Measurements from ENCODE around the gene ITGB2.

ITGB2 gene

DNA sequence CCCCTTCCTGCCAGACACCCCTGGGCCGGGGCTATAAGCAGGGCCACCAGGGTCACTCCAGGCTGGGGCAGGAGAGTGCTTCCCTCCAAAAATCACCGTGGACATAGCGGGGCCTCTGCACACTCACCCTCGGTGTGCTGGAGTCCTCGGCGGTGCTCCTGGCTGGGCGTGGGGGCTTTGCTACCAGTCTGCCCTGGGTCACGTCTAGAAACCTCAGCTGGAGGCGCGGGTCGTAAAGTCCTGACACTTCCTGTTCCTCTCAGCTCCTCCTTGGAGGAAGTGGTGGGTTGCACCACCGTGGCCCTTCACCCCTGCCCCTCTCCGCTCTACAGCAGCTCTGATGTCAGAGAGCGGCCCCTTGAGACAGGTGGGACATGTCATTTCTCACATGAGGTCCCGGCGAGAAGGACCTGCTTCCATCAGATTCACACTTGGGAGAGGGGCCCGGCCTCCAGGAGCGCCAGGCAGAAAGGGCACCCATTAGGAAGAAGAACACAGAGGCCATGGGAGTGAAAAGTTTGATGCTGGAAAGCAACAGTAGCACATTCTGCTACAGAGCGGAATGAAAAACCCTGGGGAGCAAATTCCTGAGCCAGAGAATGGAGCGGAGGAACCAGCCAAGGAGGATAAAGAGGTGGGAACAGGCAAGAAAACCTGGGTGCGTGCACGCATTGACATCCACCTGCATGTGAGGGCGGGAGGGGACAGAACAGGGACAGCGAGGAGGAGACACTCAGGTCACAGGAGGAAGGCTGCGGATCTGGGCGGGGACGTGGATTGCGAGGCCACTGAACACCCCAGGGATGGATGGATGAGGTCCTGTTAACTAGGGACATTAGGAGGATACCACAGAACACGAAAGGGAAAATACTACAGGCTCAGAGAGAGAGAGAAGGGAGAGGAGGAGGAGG lies at the start of gene ITGB2:
Gene ITGB2, minus strand, starts transcription at position 206 of the 911 bp plus-strand sequence. CDS start 10,117 bp downstream, outside the sequence.
- DNase-seq = no peak

DNA sequence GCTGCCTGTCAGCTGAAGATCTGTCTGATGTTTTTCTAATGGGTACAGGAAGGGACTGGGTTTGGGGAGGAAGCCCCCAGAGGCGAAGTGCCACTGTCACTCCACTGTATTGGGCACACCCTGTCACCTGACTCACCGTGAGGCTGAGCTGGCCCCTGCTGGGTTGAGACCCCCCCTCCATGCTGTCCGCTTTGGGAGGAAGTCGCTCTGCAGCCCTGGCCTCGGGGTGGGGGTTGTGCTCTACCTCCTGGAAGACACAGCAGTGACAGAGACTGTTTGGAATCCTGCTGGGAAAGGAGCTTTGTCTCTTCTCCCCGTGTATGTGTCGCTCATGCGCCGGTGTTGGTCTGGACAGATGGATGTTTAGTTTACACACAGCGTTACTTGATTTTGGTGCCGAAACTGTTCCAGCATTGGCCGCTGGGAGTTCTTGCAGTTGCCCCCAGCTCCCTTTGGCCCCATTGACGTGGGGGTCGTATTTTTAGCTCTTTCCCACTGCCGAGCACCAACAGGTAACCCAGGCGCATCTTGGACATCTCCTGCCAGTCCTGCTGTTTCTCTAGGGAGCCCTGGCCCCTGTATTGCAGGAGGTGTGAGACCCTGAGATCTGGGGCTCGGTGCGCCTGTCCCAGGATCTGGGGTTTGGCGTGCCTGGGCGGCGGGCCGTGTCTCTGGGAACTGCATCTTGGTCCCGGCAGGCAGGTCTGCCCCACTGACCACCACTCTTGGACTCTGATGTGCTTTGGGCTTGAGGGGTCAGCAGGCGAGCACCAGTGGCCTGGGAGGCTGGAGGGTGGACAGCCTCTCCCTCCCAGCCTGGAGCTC lies 49.4 kb upstream of the ITGB2 start:
- DNase-seq = no peak

DNA sequence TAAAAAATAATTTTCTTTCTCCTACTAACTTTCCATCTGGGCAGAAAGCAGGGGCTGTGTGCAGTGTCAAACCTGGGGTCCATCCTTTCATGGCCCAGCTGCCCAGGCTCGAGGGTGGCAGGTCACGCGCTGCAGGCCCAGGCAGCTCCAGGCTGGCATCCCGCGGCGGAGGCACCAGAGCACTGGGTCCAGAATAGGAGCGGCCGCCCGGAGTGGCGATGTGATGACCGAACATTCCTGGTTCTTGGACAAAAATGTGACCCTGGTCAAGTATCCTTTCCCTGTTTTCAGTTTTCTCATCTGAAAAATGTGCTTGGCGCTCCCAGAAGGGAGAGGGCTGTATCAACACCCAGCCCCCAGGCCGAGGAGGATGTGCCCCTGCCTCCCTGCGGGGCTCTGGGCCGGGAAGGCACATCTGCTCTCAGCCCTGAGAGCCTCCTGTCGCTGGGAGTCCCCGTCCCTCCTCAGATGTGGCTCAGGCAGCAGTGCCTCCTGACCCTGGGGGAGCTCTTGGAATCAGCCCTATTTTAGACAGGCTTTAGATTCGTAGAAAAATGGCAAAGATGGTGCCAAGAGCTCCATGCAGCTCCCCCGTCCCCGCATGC lies 48.5 kb upstream of the ITGB2 start:
- no peak for DNase-seq

DNA sequence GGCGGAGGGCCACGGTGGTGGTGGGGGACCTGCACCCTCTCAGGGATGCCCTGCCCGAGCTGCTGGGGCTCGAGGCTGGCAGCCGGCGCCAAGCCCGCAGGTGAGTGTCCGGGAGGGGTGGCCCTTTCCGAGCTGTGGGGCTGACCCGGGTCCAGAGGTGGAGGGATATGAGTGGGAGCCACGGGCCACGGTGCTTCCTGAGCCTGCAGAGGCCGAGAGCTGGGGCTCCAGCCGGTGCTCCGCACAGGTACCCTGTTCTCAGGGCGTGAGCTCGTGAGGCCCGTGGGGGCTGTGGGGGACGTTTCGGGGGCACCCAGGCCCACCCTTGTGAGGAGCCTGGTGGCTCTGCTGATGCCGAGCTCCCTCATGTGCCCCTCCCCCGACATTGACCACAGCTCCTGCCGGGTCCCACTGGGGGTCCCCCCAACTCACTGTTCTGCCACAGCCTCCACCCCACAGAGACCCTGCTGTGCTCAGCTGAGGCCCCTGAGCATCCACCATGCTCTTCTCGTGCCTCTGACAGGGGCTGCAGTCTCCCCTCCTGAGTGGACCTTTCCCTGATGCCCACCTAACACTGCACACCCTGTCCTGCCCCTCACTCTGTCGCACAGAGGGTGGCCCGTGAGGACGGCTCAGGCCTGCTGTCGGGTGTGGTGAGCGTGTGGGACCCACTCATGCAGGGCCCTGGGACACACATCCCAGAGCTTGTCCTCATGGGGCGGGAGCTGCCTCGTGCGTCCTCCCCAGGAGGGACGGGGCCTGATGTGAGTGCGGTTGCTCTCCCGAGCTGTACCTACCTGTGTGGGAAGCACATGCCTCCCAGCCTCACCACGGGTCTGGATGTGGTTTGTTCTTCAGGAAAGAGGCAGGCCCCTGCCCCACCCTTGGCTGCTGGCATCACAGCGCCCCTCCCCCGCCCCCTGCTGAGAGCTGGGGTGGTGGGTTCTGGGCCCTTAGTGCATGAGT lies 46.7 kb upstream of the ITGB2 start:
- no peak for DNase-seq

DNA sequence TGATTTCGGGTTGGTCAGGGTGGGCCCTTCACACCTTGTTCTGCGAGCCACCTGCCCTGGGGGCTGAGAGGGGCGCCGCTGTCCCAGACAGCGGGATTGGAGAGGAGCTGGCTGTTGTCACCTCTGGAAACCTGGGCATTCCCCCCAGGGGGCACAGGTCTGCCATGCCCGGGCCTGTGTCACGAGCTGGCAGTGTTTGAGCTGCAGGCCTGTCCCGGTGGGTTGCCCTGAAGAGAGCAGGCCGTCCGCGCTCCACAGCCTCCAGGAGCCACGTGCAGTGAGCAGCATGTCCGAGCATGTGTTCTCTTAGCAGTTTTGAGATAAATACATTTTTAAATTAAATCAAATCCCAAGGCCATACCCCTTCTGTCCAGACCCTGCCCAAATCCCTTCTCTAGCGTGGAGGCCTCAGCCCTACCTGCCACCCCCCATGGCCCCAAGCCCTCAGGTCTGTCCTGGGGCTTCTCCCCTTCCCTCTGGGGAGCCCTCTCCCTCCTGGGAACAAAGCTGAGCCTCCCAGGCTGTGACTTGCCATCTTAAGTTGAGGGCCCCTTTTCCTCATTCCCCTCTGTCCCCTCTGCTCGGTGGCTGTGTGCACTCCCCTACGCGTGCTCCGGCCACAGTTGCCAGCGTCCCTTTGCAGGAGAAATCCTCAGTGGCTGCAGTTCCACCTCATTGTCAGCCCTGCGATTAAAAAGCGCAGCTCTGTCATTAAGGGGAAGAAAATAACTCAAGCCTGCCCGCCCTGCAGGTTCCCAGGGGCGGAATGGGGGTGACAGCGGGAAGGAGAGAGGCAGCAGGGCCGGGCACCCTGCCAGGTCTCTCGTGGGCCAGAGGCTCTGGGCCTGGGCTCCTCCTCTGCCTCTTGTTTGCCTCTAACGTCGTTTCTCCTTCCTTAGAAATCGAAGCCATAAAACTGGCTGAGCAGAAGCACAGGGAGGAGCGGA lies 45.7 kb upstream of the ITGB2 start:
- no peak for DNase-seq

DNA sequence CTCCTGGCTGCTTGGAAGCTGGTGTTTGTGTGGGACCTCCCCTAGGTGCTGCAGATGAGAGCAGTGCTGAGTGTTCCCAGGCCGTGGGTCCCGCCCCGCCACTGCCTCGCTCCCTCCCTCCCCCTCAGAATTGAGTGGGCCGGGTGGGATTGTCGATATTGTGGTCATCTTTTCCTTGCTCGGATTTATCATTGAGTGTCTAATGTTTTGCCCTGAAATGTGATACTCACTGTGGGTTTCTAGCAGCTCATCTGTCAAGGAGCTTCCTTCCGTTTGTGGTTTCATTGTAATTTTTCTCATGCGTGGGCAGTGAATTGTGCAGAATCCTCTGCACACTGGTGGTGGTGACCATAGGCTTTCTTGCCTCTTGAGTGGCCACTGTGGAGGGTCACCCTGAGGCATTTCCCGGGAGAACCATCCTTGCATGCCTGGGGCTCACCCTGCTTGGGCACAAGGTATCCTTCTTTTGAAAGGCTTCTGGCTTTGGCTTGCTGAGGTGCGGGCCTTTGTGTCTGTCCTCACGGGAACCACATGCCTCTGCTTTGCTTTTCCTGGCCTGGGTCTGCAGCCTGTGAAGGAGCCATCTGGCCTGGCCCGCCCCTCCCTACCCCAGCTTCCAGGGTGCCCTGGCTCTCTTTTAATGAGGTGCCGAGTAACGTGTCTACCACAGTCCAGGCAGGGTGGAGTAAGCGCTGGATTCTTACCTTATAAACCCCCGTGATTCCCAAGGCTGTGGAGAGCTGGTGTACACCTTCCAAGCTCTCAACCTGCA lies 44.7 kb upstream of the ITGB2 start:
- no peak for DNase-seq

DNA sequence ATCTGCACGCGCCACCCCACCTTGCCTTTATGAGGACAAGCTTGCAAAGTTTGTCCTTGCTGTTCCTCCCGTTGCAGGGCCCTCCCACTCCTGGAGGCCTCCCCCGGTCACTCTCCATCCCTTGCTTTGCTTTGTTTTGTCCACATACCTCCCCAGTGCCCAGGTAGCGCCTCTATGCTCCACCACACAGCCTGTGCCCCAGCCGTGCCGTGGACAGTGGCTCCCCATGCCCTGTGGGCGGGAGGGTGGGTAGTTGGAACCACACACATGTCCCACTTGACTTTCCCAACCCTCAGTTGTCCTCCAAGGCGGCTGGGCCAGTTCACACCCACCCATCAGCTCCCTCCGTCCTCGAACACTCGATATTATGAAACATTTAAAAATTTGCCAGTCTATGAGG lies 43.7 kb upstream of the ITGB2 start:
- no peak for DNase-seq

DNA sequence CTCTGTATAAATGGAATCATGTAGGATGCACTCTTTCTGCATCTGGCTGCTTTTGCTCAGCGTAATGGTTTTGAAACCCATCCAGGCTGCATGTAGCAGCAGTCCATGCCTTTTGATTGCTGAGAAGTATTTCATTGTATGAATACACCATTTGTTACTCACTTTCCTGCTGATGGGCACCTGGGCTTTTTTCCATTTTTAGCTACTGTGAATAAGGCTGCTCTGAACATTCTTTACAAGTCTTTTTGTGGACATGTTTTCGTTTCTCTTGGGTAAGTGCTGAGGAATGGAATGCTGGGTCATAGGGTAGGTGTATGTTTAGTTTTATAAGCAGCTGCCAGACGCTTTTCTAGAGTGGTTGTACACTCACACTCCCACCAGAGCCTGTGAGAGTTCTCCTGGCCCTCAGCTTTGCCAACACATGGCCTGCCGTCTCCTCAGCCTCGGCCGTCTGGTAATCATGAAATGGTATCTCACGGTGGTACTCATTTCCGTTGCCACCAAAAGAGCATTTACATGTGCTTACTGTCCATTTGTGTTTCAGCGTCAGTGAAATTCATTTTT lies 41.8 kb upstream of the ITGB2 start:
- DNase-seq = no peak

DNA sequence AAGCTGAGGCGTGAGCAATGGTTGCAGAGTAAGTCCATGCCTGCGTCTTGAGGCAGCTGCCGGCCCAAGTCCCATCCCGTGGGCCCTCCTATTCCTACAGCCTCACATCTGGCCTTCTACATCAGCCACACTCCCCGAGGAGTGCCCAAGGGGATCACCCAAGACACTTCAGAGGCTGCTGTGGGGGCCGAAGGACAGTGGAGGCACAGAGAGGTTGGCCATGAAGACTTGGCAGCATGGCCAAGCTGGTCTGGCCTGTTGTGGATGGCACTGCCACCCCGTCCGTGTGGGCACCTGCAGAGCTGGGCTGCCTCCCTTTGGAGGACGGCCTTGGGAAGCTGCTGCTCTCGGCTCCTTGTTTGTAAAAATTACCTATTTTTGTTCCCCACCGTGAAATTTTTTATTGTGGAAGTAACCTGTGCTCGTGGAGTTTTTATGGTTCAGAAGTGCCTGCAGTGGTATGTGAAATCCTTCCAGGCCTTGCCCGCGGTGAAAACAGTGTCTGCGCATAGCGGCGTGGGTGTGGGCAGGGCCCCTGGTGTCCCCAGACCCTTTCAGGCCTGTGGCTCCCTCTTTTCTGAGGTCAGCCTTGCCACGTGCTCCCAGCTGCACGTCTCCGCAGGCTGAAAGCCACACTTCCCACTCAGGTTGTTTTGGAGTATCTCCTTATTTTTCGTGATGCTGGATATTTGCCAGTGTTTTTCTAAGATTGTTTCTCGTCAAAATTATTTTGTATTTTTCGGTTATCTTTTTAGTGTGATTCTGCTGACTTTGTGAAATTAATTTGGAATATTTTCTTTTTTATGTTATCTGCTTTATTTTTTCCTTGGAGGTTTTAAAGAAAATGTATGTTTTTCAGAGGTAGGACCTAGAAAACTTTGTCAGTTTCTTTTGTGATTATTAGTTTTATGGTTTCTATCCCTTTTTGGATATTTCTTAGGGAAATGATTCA lies 39.7 kb upstream of the ITGB2 start:
- no peak for DNase-seq

DNA sequence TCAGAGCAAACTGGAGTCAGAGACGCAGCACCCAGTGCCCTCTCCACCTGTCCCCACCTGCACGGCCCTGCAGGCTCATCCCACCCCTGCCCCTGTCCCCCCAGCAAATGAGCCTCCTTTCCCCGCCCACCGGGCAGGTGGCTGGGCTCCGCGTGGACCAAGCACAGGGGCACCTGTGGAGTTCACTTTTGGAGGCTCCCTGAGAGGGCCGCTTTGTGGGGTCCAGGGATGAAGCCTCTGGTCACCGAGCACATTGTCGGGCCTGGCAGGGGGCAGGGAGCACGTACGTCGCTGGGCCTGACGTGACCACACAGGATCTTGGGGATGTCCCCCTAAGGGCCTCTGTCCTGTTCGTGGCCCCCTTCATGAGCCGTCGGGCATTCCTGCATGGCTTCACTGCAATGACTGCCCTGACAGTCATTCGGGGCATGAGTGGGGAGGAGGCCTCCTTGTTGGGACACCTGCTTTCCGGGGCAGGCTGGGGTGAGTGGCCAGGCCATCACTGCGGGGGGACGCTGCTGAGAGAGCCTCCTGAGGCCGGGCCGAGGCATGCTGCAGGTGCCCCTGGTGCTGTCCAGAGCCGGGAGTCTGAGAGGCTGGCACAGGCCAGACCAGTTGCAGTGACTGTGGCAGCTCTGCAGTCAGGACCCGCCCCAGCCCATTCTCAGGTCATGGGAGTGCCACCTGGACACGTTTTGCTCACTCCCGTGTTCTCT lies 38.8 kb upstream of the ITGB2 start:
- no peak for DNase-seq

DNA sequence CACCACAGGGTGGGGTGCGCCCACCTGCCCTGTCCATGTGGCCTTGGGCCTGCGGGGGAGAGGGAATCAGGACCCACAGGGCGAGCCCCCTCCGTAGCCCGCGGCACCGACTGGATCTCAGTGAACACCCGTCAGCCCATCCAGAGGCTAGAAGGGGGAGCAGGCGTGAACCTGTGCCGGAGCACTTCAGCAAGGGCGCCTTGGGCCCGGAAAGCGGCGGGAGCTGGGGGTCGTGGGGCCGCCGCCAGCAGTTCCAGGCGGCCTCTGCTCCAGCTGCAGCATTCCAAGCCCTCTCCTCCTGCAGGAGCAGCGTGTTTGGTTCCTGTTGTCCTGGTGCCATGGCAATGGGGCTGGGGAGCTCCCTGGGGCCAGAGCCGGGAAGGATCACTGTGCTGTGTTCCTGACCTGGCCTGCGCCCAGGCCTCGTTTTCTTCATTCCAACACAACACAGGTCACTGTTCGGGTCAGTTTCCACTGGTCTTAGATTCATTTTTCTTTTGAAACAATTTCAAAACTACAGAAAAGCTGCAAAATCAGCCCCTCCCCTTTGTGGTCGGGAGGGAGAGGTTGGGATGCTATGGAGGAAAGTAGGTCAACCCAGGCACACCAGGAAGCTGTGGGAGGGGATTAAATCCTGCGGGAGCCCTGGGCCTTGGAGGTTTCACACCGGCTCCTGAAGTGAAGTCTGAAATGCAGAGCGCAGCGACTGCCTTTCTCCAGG lies 37.9 kb upstream of the ITGB2 start:
- no peak for DNase-seq

DNA sequence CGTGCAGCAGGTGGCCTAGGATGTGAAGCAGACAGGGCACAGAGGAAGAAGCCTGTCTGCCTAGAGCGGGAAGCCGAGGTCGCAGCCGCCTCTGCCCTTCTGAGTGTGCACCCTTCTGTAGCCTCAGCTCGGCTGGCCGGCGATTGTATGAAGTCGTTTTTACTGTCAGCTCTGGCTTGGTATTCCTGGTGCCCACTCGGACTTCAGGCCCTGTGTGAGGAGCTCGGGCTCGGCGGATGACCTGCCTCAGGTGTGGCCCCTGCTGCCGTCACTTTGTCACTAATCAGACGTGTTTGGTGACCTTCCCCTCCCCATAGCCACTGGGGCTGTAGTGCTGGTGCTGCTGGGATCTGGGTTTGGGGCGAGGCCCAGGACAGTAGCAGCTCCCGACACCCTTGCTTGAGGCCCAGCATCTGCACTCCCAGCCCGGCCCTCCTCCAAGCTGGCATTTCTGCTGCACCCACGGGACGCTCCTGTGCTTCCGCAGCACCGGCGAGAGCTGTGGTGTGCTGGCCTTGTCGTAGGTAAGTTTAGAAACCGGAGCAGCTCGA lies 37.3 kb upstream of the ITGB2 start:
- DNase-seq = no peak

DNA sequence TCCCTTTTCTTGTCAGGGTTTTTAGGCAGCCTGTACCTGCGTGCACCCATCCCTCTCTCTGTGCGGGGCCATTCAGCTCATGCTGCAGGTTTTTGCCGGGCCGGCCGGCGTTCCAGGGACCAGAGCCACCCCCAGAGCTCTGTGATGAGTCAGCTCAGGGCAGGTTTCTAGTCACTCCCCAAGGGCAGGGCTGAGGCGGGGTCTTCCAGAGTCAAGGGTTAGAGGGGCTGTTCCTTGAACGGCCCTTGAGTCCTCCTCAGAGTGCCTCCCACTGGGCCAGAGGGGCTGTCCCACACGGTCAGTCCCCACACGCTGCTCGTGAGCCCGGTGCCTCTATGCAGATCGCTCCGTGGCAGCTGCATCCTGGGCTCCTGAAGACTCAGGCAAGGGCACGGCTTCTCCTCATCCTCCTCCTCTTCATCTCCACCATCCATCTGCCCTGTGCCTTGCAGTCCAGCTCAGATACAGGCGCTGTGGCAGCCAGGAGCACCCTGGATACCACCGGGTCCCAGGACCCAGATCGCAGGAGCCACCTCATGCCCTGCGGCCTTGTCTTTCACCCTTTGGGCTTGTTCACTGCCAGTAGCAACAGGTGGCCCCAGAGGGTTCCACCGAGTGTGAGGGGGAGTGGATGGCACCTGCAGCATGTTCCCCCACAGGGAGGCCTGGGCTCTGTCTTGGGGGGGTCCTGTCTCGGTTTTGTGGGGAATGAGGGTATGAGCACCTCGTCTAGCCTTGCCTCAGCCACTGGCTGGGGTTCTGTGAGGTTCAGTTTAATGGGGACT lies 36.5 kb upstream of the ITGB2 start:
- DNase-seq = no peak

DNA sequence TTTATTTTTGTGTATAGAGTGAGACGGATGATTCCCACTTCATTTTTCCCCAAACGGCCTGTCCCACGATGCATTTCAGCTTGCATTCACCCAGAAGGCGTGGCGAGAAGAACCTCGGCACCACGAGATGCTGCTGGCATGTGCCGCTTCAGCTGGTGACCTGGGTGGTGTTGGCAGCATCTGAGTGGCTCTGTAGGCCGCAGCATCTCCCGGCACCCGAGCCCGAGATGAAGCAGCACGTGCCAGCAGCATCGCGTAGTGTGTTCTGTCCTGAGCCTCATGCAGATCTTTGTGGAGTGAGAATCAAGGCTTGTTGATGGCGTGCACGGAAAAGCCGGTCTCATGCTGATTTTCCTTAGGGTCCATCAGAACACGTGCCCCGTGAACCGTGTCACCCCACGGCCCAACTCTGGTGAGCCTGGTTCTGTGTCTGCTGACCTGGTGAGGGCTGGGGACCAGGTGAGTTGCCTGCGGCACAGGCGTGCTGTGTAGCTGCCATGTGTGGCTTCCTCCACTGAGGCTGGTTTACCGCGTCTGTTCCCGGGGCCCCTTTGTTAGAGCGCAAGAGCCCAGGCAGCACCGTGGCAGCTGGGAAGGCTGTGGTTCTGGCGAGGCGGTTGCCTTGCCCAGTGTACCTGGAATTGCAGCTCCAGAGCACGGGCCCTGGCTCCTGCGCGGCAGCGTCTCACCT lies 35.8 kb upstream of the ITGB2 start:
- no peak for DNase-seq

DNA sequence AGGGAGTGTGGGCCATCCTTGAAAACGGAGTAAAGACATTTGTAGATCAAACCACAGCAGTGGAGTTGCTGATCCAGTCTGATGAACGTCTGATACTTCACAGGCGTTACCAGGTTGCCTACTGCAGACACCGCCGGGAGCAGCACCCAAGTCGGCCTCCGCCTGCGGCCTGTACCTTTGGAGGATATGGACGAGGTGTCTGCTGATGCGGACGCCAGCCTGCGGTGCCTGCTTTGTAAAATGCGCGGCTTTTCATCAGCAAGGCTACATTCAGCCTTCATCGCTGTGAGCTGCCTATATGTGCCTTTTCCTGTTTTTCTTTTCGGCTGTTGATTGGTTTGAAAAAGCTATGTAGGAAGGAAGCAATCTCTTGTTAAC lies 35.1 kb upstream of the ITGB2 start:
- no peak for DNase-seq
